Measurements from ENCODE around the gene NFYC.

Gene NFYC

GRCh38 chr1:40740997-40741736, 49.7 kb downstream of the NFYC start:
- H3K27me3 ChIP-seq (ENCODE audit: low read depth), result no peaks in the 10 kb centered on the region
- no peak for DNase-seq (ENCODE audit: low spot score in 2 of 2)
- in situ Hi-C loops (cut with MboI; ENCODE audit: low sequenced_read_pairs), result no loop called here
- no peaks in the 10 kb centered on the region; the same call in 1 of the 2 replicates for H3K9me3 ChIP-seq
- H3K36me3 ChIP-seq (replicated peaks), result peaks cover 40% of the 10 kb centered on the region
- H3K4me1 ChIP-seq, result 0 out of 2 replicates have a peak, but pooled peaks cover 3% of the 10 kb centered on the region
- no peak overlapping the region for H3K4me3 ChIP-seq

- Histone ChIP-seq H3K36me3 (replicated peaks) (peaks cover 40% of the 10 kb centered on the region), H3K4me3 (no peak overlapping the region), H3K9me3 (no peaks in the 10 kb centered on the region; the same call in 1 of the 2 replicates), H3K4me1 (0 out of 2 replicates have a peak, but pooled peaks cover 3% of the 10 kb centered on the region), H3K27me3 (ENCODE audit: low read depth) (no peaks in the 10 kb centered on the region)
- in situ Hi-C loops (cut with MboI; ENCODE audit: low sequenced_read_pairs), result no loop called here
- DNase-seq (ENCODE audit: low spot score in 2 of 2), result no peak
Measured at GRCh38 chr1:40742363-40743061, 51.0 kb downstream of the NFYC start.

GRCh38 chr1:40743452-40743851, 51.9 kb downstream of the NFYC start:
- H3K4me3 ChIP-seq, result no peak overlapping the region
- in situ Hi-C loops (cut with MboI; ENCODE audit: low sequenced_read_pairs), result no loop called here
- 0 out of 2 replicates have a peak, but pooled peaks cover 3% of the 10 kb centered on the region for H3K4me1 ChIP-seq
- no peaks in the 10 kb centered on the region for H3K27me3 ChIP-seq (ENCODE audit: low read depth)
- no peak for DNase-seq (ENCODE audit: low spot score in 2 of 2)
- peaks cover 46% of the 10 kb centered on the region for H3K36me3 ChIP-seq (replicated peaks)
- no peaks in the 10 kb centered on the region; the same call in 1 of the 2 replicates for H3K9me3 ChIP-seq

GRCh38 chr1:40743860-40744259, 52.4 kb downstream of the NFYC start:
- H3K36me3 ChIP-seq (replicated peaks), result peaks cover 50% of the 10 kb centered on the region
- in situ Hi-C loops (cut with MboI; ENCODE audit: low sequenced_read_pairs), result no loop called here

GRCh38 chr1:40745176-40745575, 53.7 kb downstream of the NFYC start:
- no peak for DNase-seq (ENCODE audit: low spot score in 2 of 2)
- in situ Hi-C loops (cut with MboI; ENCODE audit: low sequenced_read_pairs), result no loop called here
- no peak overlapping the region for H3K4me3 ChIP-seq
- peaks cover 40% of the 10 kb centered on the region for H3K36me3 ChIP-seq (replicated peaks)
- no peaks in the 10 kb centered on the region; the same call in 1 of the 2 replicates for H3K9me3 ChIP-seq
- 0 out of 2 replicates have a peak, but pooled peaks cover 3% of the 10 kb centered on the region for H3K4me1 ChIP-seq
- no peaks in the 10 kb centered on the region for H3K27me3 ChIP-seq (ENCODE audit: low read depth)

More at GRCh38 chr1:40743860-40744259, 52.4 kb downstream of the NFYC start:
- H3K4me3 ChIP-seq, result no peak overlapping the region
- no peak for DNase-seq (ENCODE audit: low spot score in 2 of 2)
- H3K4me1 ChIP-seq, result 0 out of 2 replicates have a peak, but pooled peaks cover 3% of the 10 kb centered on the region
- H3K9me3 ChIP-seq, result no peaks in the 10 kb centered on the region; the same call in 1 of the 2 replicates
- H3K27me3 ChIP-seq (ENCODE audit: low read depth), result no peaks in the 10 kb centered on the region

GRCh38 chr1:40746344-40747090, 55.0 kb downstream of the NFYC start:
- Histone ChIP-seq H3K27me3 (ENCODE audit: low read depth) (no peaks in the 10 kb centered on the region), H3K4me1 (0 out of 2 replicates have a peak, but pooled peaks cover 3% of the 10 kb centered on the region), H3K4me3 (no peak overlapping the region), H3K36me3 (replicated peaks) (peaks cover 33% of the 10 kb centered on the region), H3K9me3 (no peaks in the 10 kb centered on the region)
- no peak for DNase-seq (ENCODE audit: low spot score in 2 of 2)
- in situ Hi-C loops (cut with MboI; ENCODE audit: low sequenced_read_pairs), result no loop called here

GRCh38 chr1:40748841-40749718, 57.6 kb downstream of the NFYC start:
- no peaks in the 10 kb centered on the region for H3K9me3 ChIP-seq
- H3K4me3 ChIP-seq, result no peak overlapping the region
- H3K36me3 ChIP-seq (replicated peaks), result peaks cover 27% of the 10 kb centered on the region
- H3K4me1 ChIP-seq, result 0 out of 2 replicates have a peak, but pooled peaks cover 3% of the 10 kb centered on the region
- no peaks in the 10 kb centered on the region for H3K27me3 ChIP-seq (ENCODE audit: low read depth)
- in situ Hi-C loops (cut with MboI; ENCODE audit: low sequenced_read_pairs), result no loop called here
- no peak for DNase-seq (ENCODE audit: low spot score in 2 of 2)

- H3K27me3 ChIP-seq (ENCODE audit: low read depth), result no peaks in the 10 kb centered on the region
- in situ Hi-C loops (cut with MboI; ENCODE audit: low sequenced_read_pairs), result no loop called here
- DNase-seq (ENCODE audit: low spot score in 2 of 2), result no peak
- H3K4me3 ChIP-seq, result no peak overlapping the region
- H3K9me3 ChIP-seq, result no peaks in the 10 kb centered on the region
- H3K36me3 ChIP-seq (replicated peaks), result peaks cover 35% of the 10 kb centered on the region
- 0 out of 2 replicates have a peak, but pooled peaks cover 3% of the 10 kb centered on the region for H3K4me1 ChIP-seq
Measured at GRCh38 chr1:40749817-40750216, 58.3 kb downstream of the NFYC start.

- in situ Hi-C loops (cut with MboI; ENCODE audit: low sequenced_read_pairs), result no loop called here
- H3K4me3 ChIP-seq, result no peak overlapping the region
- no peaks in the 10 kb centered on the region for H3K27me3 ChIP-seq (ENCODE audit: low read depth)
- no peaks in the 10 kb centered on the region for H3K9me3 ChIP-seq
- H3K36me3 ChIP-seq (replicated peaks), result peaks cover 39% of the 10 kb centered on the region
- DNase-seq (ENCODE audit: low spot score in 2 of 2), result no peak
- H3K4me1 ChIP-seq, result no peaks in the 10 kb centered on the region
Measured at GRCh38 chr1:40750451-40750908, 59.0 kb downstream of the NFYC start.

- in situ Hi-C loops (cut with MboI; ENCODE audit: low sequenced_read_pairs), result no loop called here
- Histone ChIP-seq H3K4me3 (no peak overlapping the region), H3K36me3 (replicated peaks) (peaks cover 52% of the 10 kb centered on the region), H3K27me3 (ENCODE audit: low read depth) (no peaks in the 10 kb centered on the region), H3K9me3 (no peaks in the 10 kb centered on the region), H3K4me1 (no peaks in the 10 kb centered on the region)
- no peak for DNase-seq (ENCODE audit: low spot score in 2 of 2)
Measured at GRCh38 chr1:40751802-40752201, 60.3 kb downstream of the NFYC start.

- Histone ChIP-seq H3K36me3 (replicated peaks) (peaks cover 62% of the 10 kb centered on the region), H3K4me3 (no peak overlapping the region), H3K27me3 (ENCODE audit: low read depth) (no peaks in the 10 kb centered on the region), H3K4me1 (no peaks in the 10 kb centered on the region), H3K9me3 (no peaks in the 10 kb centered on the region)
- no peak for DNase-seq (ENCODE audit: low spot score in 2 of 2)
- in situ Hi-C loops (cut with MboI; ENCODE audit: low sequenced_read_pairs), result no loop called here
Measured at GRCh38 chr1:40753142-40753882, 61.8 kb downstream of the NFYC start.

GRCh38 chr1:40754201-40754600, 62.7 kb downstream of the NFYC start:
- no peaks in the 10 kb centered on the region for H3K4me1 ChIP-seq
- in situ Hi-C loops (cut with MboI; ENCODE audit: low sequenced_read_pairs), result no loop called here

More at GRCh38 chr1:40754201-40754600, 62.7 kb downstream of the NFYC start:
- DNase-seq (ENCODE audit: low spot score in 2 of 2), result no peak
- Histone ChIP-seq H3K9me3 (no peaks in the 10 kb centered on the region), H3K4me3 (no peak overlapping the region), H3K27me3 (ENCODE audit: low read depth) (no peaks in the 10 kb centered on the region), H3K36me3 (replicated peaks) (peaks cover 62% of the 10 kb centered on the region)
